Epithelial cell of esophagus (primary cell): ENCODE results near the gene TIMM22.
"Not testable (repeated sequence)": the region's sequence is repeated elsewhere in the genome, so short reads cannot be mapped to it uniquely, and the experiment has no call there.

Experiments used
- DNase-seq: peaks from one replicate; pipeline ENCODE4 v3.0.0; 2010; ENCODE audit warnings: low read depth
- H3K4me3 ChIP-seq: 2 replicates; pipeline ENCODE4 v1.5.1; 2011; ENCODE audit warnings: mild to moderate bottlenecking, low read length, control low read depth
- CTCF ChIP-seq: IDR thresholded peaks from 2 replicates; pipeline ENCODE4 v1.5.1; 2011; ENCODE audit warnings: low read depth, mild to moderate bottlenecking, low read length, control low read depth, inconsistent platforms; ENCODE audit not compliant: insufficient read depth; ENCODE audit errors: missing control alignments

The TIMM22 gene

DNA sequence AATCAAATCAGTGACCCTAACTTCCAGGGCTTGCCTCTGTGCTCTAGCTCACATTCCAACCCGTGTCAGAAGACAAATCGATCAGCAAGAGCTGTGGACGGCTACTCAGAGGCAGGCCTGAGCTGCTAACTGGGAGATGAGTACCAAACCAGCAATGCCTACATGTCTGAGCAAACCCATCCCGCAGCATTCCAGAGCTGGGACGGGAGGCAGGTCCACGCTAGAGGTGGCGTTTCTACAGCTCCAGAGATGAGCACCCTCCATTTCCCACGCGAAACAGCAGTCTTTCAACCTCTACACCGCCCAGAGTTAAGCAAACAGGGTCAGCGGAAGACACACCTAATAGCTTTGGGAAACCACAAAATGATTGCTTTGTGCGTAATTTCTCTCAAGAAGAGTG lies 23.9 kb upstream of the TIMM22 start:
- DNase-seq: peak; percentile 100
- no peak for TF ChIP-seq CTCF
- H3K4me3 ChIP-seq: peak overlapping the region; percentile 11

GRCh38 chr17:974778-975177 lies 22.2 kb upstream of the TIMM22 start:
- DNase-seq, H3K4me3 ChIP-seq: not testable (repeated sequence)

GRCh38 chr17:975371-975915 lies 21.5 kb upstream of the TIMM22 start:
- DNase-seq: no peak
- TF ChIP-seq CTCF: no peak
- no peak overlapping the region for H3K4me3 ChIP-seq

GRCh38 chr17:976312-976711 lies 20.6 kb upstream of the TIMM22 start:
- no peak for DNase-seq
- no peak overlapping the region for H3K4me3 ChIP-seq
- TF ChIP-seq CTCF: no peak

DNA sequence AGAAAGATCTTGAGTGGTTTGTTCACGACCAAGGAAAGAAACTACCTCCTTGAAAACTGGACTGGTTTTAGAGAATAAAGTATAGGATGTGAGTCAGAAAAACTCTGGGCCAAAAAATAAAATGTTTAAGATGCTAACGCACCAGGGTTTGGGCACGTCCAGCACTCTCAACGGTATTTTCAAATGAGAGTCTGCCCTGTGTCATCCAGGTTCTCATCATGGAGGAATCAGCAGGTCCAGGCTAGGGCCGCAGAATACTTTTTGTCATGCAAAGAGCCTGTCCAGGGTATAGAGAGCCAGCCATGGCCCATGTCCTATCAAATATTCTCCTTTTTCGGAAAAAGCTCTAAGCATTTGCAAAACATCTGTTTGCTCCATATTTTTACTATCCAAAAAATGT lies 19.8 kb upstream of the TIMM22 start:
- TF ChIP-seq CTCF: no peak
- peak overlapping the region; percentile 82 for H3K4me3 ChIP-seq
- peak; percentile 60 for DNase-seq

DNA sequence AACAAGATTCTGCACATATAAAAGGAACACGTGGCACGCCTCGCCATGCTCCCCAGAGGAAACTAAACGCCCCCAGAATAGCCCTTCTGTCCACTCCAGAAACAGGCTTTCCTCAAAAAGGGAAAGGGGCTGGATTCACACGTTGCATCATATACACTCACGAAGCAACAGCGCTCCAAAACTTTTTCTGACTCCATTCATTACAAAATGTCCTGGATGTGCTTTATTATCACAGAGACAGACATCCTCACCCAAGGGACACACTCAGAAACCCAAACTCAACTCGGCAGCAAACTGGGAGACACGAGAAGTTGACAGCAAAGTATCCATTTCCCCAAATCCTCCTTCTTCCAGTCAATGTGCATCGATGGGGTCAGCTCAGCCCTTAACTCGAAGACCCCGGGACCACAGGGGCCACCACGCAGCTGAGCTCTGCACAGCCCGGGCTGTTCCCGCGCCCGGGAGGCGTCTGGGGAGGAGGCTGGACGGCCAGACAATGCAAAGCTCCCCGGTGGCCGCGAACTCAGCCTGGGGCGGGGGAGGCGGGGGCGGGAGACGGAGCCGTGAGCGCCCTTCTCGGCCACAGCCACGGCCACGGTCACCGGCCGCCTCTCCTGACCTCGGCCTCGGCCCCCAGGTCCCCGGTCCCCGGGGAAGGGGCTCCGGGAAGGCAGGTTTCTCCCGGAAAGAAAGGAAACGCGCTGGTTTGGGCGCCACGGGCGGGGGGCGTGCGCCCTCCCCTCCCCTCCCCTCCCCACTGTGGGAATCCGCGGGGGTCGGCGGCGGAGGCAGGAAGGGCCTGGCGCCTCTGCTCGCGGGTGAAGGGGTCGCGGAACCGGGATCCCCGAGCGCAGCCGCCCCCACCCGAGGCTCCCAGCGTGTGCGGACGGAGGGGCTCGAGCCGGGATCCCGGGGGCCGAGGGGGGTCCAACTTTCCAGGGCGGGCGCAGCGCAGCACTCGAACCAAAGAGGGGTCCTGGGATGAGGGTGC lies 18.5 kb upstream of the TIMM22 start:
- H3K4me3 ChIP-seq: peak overlapping the region; percentile 82
- no peak for TF ChIP-seq CTCF
- peak; percentile 54 for DNase-seq

DNA sequence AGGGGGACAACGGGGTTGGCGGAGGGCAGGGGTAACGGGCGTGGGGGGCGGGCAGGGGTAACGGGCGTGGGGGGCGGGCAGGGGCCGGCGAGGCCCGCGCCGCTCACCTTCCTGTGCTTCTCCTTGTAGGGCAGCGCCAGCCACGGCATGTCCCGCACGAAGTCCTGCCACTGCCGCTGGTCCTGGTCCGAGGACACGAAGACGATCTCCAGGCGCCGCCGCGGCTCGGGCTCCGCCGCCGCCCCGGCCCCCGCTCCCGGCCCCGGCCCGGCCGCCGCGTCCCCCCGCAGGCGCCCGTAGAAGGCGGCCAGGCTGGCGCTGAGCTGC lies 17.8 kb upstream of the TIMM22 start:
- DNase-seq: no peak
- peak overlapping the region; percentile 82 for H3K4me3 ChIP-seq
- TF ChIP-seq CTCF: no peak
